Skeletal muscle tissue (tissue), 4 donors: Measurements from ENCODE around the gene SENP8. TPM values are rescaled to one million over a fixed set of nuclear protein-coding genes. Genes with fewer than 3 reads are reported as not detected.

Experiments
- H3K27ac ChIP-seq: one replicate; pipeline ENCODE4 v1.7.0; 2013; ENCODE audit warnings: mild to moderate bottlenecking, low read depth, low read length, inconsistent platforms
- H3K27me3 ChIP-seq, 3 donors: one replicate each; pipeline ENCODE4 v1.7.0; 2013; ENCODE audit warnings: low read length in 3 of 3; ENCODE audit not compliant: control insufficient read depth in 3 of 3, insufficient read depth in 3 of 3
- H3K36me3 ChIP-seq, 3 donors: one replicate each; pipeline ENCODE4 v1.7.0; 2013; ENCODE audit warnings: low read length in 3 of 3; ENCODE audit not compliant: control insufficient read depth in 3 of 3, insufficient read depth in 3 of 3
- H3K4me1 ChIP-seq, 3 donors: one replicate each; pipeline ENCODE4 v1.7.0; 2013; ENCODE audit warnings: low read length in 3 of 3, mild to moderate bottlenecking in 3 of 3; ENCODE audit not compliant: control insufficient read depth in 3 of 3, insufficient read depth in 3 of 3
- H3K4me3 ChIP-seq, 3 donors: one replicate each; pipeline ENCODE4 v1.7.0; 2013; ENCODE audit warnings: low read length in 3 of 3
- H3K9ac ChIP-seq, 3 donors: one replicate each; pipeline ENCODE4 v1.7.0; 2013; ENCODE audit warnings: low read length in 3 of 3, mild to moderate bottlenecking in 3 of 3, moderate library complexity in 2 of 3, low read depth in 1 of 3
- H3K9me3 ChIP-seq, 3 donors: one replicate each; pipeline ENCODE4 v1.7.0; 2013; ENCODE audit warnings: low read length in 3 of 3; ENCODE audit not compliant: control insufficient read depth in 3 of 3
- total RNA-seq: library from RNA; depleted of rRNA; stranded (reverse); fragments of >200 nt; gene quantifications from one replicate; pipeline ENCODE4 v1.2.3, GENCODE V29; 2014
- donor health status: Osteomylitis.

SENP8 gene
- total RNA-seq, 1 donor from 2014 or later: 2.1 TPM

GRCh38 chr15:72131922-72132321, 13.7 kb downstream of the SENP8 start:
- Histone ChIP-seq H3K9ac (no peak overlapping the region), H3K36me3 (no peaks in the 10 kb centered on the region), H3K27me3 (no peaks in the 10 kb centered on the region), H3K9me3 (no peaks in the 10 kb centered on the region), H3K27ac (no peak overlapping the region), H3K4me1 (no peaks in the 10 kb centered on the region), H3K4me3 (no peak overlapping the region)

DNA sequence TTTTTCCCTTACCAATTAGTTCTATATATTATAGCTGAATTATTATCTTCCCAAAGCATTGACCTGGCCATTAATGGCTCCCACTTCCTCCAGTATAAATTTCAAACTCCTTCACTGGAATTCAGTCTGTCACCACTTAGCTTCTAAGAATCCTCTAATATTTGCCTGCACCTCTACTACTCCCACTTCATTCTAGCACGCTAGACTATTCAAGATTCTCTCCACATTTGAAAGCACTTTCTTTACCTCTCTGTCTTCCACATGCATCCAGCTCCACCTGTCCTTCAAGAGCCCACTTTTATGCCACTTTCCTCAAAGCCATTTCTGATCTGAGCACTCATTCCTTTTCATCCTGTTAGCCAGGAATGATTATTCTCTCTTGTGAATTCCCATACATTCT, 15.0 kb downstream of the SENP8 start:
- Histone ChIP-seq H3K4me3 (no peak overlapping the region), H3K27ac (no peak overlapping the region), H3K4me1 (no peaks in the 10 kb centered on the region), H3K9ac (no peak overlapping the region), H3K36me3 (no peaks in the 10 kb centered on the region), H3K9me3 (no peaks in the 10 kb centered on the region), H3K27me3 (no peaks in the 10 kb centered on the region)

- Histone ChIP-seq H3K27me3 (no peaks in the 10 kb centered on the region), H3K36me3 (no peaks in the 10 kb centered on the region), H3K4me3 (no peak overlapping the region), H3K4me1 (peaks cover 5 to 12% (median 10%) of the 10 kb centered on the region in 3 donors), H3K9me3 (no peaks in the 10 kb centered on the region), H3K27ac (no peak overlapping the region), H3K9ac (no peak overlapping the region)
Measured at GRCh38 chr15:72135719-72136118, 17.5 kb downstream of the SENP8 start.

DNA sequence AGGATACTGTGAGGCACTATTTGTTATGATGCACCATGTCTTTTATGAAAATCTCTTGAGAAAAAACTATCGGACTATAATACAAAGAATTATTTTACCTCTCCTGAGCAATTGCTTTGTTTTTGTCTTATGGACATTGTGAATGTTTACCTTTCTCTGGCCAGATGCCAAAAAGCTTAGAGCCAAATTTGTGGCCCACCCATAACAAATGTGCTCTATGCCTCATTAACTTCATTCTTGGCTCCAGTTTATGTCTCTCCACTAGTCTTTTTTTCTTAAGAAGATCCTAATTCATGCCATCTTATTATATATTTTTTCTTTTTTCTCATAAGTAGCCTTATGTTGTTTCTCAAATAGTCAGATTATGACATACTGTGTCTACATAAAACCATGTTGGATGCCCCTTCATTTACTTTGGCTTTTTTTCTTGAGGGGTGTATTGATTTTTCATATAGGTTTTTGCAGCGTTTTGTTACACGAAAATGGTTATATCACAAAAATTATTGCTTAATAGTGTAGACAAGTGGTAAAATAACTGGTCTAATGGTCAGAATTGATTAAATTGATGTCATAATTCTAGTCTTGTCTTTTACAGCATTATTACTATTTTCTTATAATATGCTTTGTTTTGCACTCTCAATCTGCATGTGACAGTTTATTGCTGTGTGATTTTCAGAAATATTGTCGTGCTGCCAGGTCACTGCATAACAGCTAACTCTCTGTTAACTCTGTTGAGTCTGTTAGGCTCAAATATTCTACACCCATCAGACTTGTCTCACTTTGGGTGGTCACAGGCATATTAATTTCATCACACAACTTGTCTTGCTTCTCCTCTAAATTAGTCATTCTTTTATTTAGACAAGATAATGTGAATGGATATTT, 18.2 kb downstream of the SENP8 start:
- H3K27ac ChIP-seq: no peak overlapping the region
- no peak overlapping the region for H3K4me3 ChIP-seq
- H3K4me1 ChIP-seq: peaks cover 7 to 15% (median 12%) of the 10 kb centered on the region in 3 donors
- H3K9me3 ChIP-seq: no peaks in the 10 kb centered on the region
- H3K36me3 ChIP-seq: no peaks in the 10 kb centered on the region
- no peak overlapping the region for H3K9ac ChIP-seq
- H3K27me3 ChIP-seq: no peaks in the 10 kb centered on the region

GRCh38 chr15:72139667-72140066, 21.5 kb downstream of the SENP8 start:
- Histone ChIP-seq H3K9me3 (no peaks in the 10 kb centered on the region), H3K4me3 (peak overlapping the region in 1 of 3 donors; percentile 28)

DNA sequence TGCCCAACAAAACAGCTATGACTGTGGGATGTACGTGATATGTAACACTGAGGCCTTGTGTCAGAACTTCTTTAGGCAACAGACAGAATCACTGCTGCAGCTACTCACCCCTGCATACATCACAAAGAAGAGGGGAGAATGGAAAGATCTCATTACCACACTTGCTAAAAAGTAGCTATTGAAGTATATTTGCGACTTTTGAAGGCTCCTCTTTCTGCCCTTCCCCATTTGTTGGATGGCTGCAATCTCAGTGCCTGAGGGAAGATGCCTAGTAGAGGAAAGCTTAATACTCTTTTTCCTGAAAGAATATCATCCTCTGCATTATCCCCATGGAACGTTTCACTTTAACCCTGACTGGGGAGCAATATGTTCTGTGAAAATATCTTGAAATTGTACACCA, 21.9 kb downstream of the SENP8 start:
- no peaks in the 10 kb centered on the region for H3K36me3 ChIP-seq

More at GRCh38 chr15:72139667-72140066, 21.5 kb downstream of the SENP8 start:
- Histone ChIP-seq H3K9ac (no peak overlapping the region), H3K4me1 (peaks cover 10 to 19% (median 15%) of the 10 kb centered on the region in 3 donors), H3K36me3 (no peaks in the 10 kb centered on the region), H3K27ac (peak overlapping the region; percentile 36), H3K27me3 (no peaks in the 10 kb centered on the region)

DNA sequence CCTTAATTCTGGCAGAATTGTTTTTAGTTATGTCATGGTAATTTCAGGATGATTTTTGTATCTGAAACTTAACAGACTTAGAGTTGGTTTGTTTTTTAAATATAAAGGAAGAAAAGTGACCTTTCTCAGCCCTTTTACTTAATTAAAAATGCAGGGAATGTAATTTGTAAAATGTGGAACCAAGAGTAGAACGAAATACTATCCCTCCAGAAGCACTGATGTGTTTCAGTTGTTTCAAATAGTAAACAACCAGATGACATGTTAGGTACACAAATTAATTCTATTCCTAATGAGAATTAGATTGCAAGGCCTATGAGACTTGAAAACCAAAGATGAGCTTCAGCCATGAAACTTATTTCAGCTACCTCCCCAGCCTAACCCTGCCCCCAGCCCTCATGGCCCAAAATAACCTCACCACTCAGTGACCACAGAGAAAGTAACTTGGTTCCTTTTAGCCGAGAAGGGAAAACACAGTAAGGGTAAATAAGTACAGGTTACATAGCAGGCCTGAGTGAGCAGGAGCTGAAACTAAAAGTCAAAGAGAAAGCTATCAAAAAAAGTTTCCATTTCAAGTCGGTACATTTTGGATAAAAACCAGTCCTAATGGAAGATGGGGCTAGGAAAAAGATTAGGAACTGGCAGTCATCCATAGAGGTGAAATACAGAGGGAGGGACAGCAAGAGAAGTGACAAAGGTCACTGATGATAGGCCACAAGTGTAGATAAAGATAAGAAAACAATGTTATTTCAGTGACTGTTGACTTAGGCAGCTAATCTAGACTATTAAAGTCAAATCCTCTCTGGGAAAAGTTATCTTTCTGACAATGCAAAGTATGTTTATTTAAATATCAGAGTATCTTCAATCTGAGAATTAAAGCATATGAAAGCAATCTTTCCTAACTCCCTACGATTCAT, 23.2 kb downstream of the SENP8 start:
- H3K27ac ChIP-seq: peak overlapping the region; percentile 28
- no peak overlapping the region for H3K9ac ChIP-seq
- H3K4me1 ChIP-seq: peaks cover 10 to 19% (median 15%) of the 10 kb centered on the region in 3 donors
- no peaks in the 10 kb centered on the region for H3K36me3 ChIP-seq
- no peaks in the 10 kb centered on the region for H3K27me3 ChIP-seq
- no peak overlapping the region for H3K4me3 ChIP-seq
- H3K9me3 ChIP-seq: no peaks in the 10 kb centered on the region

More for the DNA sequence above, 21.9 kb downstream of the SENP8 start:
- peak overlapping the region; percentile 36 for H3K27ac ChIP-seq
- H3K4me3 ChIP-seq: peak overlapping the region in 1 of 3 donors; percentile 28
- peaks cover 10 to 19% (median 15%) of the 10 kb centered on the region in 3 donors for H3K4me1 ChIP-seq
- no peaks in the 10 kb centered on the region for H3K27me3 ChIP-seq
- H3K9ac ChIP-seq: no peak overlapping the region
- no peaks in the 10 kb centered on the region for H3K9me3 ChIP-seq

- H3K27me3 ChIP-seq: no peaks in the 10 kb centered on the region
- no peak overlapping the region for H3K4me3 ChIP-seq
- no peaks in the 10 kb centered on the region for H3K36me3 ChIP-seq
- no peak overlapping the region for H3K9ac ChIP-seq
- H3K4me1 ChIP-seq: peaks cover 5 to 6% (median 5%) of the 10 kb centered on the region in 3 donors
- no peak overlapping the region for H3K27ac ChIP-seq
- no peaks in the 10 kb centered on the region for H3K9me3 ChIP-seq
Measured at GRCh38 chr15:72146221-72146620, 28.0 kb downstream of the SENP8 start.

- Histone ChIP-seq H3K9ac (no peak overlapping the region), H3K4me1 (no peaks in the 10 kb centered on the region), H3K27me3 (no peaks in the 10 kb centered on the region), H3K9me3 (no peaks in the 10 kb centered on the region), H3K27ac (no peak overlapping the region), H3K4me3 (no peak overlapping the region), H3K36me3 (no peaks in the 10 kb centered on the region)
Measured at GRCh38 chr15:72146934-72147333, 28.7 kb downstream of the SENP8 start.
